Ishikawa (cell line): ENCODE measurements around the gene GRIK1.
A peak's percentile ranks its signal among the peaks of the same experiment; 100 is the strongest.

ENCODE experiments used
- CEBPB ChIP-seq: IDR thresholded peaks from 2 replicates; pipeline ENCODE4 v1.6.1; 2012
- CREB1 ChIP-seq: IDR thresholded peaks from 2 replicates; pipeline ENCODE4 v1.6.1; 2012; ENCODE audit warnings: low read depth
- EGR1 ChIP-seq: IDR thresholded peaks from 2 replicates; pipeline ENCODE4 v1.6.1; 2012
- EP300 ChIP-seq: IDR thresholded peaks from 2 replicates; pipeline ENCODE4 v1.6.1; 2012; ENCODE audit warnings: borderline replicate concordance
- FOXM1 ChIP-seq: IDR thresholded peaks from 2 replicates; pipeline ENCODE4 v1.6.1; 2012; ENCODE audit warnings: low read depth, borderline replicate concordance
- MAX ChIP-seq: IDR thresholded peaks from 2 replicates; pipeline ENCODE4 v1.6.1; 2012
- NFIC ChIP-seq: IDR thresholded peaks from 2 replicates; pipeline ENCODE4 v1.6.1; 2012
- RAD21 ChIP-seq: IDR thresholded peaks from 2 replicates; pipeline ENCODE4 v1.6.1; 2012; ENCODE audit warnings: low read depth
- REST ChIP-seq: IDR thresholded peaks from 2 replicates; pipeline ENCODE4 v1.6.1; 2012; ENCODE audit warnings: low read depth, mild to moderate bottlenecking
- TAF1 ChIP-seq: IDR thresholded peaks from 2 replicates; pipeline ENCODE4 v1.6.1; 2012; ENCODE audit warnings: low read depth, mild to moderate bottlenecking
- TCF12 ChIP-seq: IDR thresholded peaks from 2 replicates; pipeline ENCODE4 v1.6.1; 2012; ENCODE audit warnings: low read depth
- TEAD4 ChIP-seq: IDR thresholded peaks from 2 replicates; pipeline ENCODE4 v1.6.1; 2012
- USF1 ChIP-seq: IDR thresholded peaks from 2 replicates; pipeline ENCODE4 v1.6.1; 2012
- YY1 ChIP-seq: IDR thresholded peaks from 2 replicates; pipeline ENCODE4 v1.6.1; 2012; ENCODE audit warnings: low read depth
- ZBTB7A ChIP-seq: IDR thresholded peaks from 2 replicates; pipeline ENCODE4 v1.6.1; 2012; ENCODE audit warnings: low read depth

The GRIK1 gene

GRCh38 chr21:29854795-29855194 lies 85.0 kb downstream of the GRIK1 start:
- no peak for TF ChIP-seq MAX
- no peak for TF ChIP-seq FOXM1
- TF ChIP-seq NFIC: no peak
- no peak for TF ChIP-seq CEBPB
- no peak for TF ChIP-seq YY1
- no peak for TF ChIP-seq ZBTB7A
- TF ChIP-seq EGR1: no peak
- no peak for TF ChIP-seq TEAD4
- no peak for TF ChIP-seq TAF1
- no peak for TF ChIP-seq EP300
- no peak for TF ChIP-seq TCF12
- no peak for TF ChIP-seq REST
- TF ChIP-seq CREB1: no peak

- TF ChIP-seq CREB1 (no peak), USF1 (no peak), TAF1 (no peak), RAD21 (no peak), EGR1 (no peak), CEBPB (no peak), REST (no peak), FOXM1 (no peak), ZBTB7A (no peak)
These were observed 88.2 kb downstream of the GRIK1 start for GRCh38 chr21:29851611-29852010.

- TF ChIP-seq TAF1 (no peak), RAD21 (peak; percentile 40; the same call in 1 of the 2 replicates)
These were observed 90.0 kb downstream of the GRIK1 start for GRCh38 chr21:29849735-29850176.

GRCh38 chr21:29843804-29844203 lies 96.0 kb downstream of the GRIK1 start:
- TF ChIP-seq USF1: no peak

GRCh38 chr21:29834617-29835016 lies 105.2 kb downstream of the GRIK1 start:
- no peak for TF ChIP-seq EP300
- no peak for TF ChIP-seq YY1
- no peak for TF ChIP-seq RAD21
- no peak for TF ChIP-seq ZBTB7A
- no peak for TF ChIP-seq FOXM1
- TF ChIP-seq EGR1: no peak
- TF ChIP-seq TAF1: no peak
- no peak for TF ChIP-seq REST
- no peak for TF ChIP-seq TEAD4
- no peak for TF ChIP-seq CREB1
- no peak for TF ChIP-seq USF1
- no peak for TF ChIP-seq NFIC
- TF ChIP-seq MAX: no peak
